ENCODE data around the gene LUZP2.

DNA sequence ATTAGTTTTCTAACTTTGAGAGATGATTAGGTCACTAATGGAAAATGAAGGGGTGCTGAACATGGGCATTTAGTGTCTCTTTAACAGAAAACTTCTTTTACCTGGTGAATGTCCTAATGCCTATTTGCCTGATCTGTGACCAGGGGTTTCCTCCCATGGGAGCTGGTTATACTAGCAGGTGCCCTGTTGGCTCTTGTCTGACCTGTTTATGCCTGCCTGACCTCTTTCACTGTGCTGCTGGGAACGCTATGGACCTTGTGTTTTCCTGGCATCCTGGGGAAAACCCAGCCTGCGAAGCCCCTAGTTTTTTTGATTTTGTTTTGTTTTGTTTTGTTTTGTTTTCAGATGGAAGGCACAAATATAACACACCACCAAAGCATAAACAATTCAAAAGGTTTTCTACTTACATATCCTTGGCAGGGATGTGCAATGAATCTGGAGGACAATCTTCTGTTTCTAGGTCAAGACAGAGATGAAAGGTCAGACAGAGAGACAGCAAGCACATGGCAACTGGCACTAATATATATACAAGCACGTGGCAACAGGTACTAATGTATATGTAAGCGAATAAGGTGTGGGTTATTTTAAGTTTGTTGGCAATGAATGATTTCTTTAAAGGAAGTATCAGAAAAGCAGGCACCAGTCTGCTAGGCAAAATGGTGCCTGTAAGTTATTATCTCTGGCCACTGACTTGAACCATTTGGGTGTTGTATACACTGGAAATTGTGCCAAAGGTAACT, 390.2 kb downstream of the LUZP2 start:
- TF ChIP-seq, protein P1, sequence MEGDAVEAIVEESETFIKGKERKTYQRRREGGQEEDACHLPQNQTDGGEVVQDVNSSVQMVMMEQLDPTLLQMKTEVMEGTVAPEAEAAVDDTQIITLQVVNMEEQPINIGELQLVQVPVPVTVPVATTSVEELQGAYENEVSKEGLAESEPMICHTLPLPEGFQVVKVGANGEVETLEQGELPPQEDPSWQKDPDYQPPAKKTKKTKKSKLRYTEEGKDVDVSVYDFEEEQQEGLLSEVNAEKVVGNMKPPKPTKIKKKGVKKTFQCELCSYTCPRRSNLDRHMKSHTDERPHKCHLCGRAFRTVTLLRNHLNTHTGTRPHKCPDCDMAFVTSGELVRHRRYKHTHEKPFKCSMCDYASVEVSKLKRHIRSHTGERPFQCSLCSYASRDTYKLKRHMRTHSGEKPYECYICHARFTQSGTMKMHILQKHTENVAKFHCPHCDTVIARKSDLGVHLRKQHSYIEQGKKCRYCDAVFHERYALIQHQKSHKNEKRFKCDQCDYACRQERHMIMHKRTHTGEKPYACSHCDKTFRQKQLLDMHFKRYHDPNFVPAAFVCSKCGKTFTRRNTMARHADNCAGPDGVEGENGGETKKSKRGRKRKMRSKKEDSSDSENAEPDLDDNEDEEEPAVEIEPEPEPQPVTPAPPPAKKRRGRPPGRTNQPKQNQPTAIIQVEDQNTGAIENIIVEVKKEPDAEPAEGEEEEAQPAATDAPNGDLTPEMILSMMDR (optimal IDR thresholded peaks at IDR 0.05 in 1 of 3, IDR thresholded peaks at IDR 0.05 in 1 of 3, conservative IDR thresholded peaks at IDR 0.05 in 1 of 3; ENCODE audit: extremely low read depth in 1 of 3, insufficient read depth in 2 of 3, low read length in 3 of 3) = no peak
- no peak for TF ChIP-seq EZH2 (IDR thresholded peaks at IDR 0.05; ENCODE audit: low read length)
